Measurements from ENCODE around the gene GJA9.

The GJA9 gene

GRCh38 chr1:38873027-38873969, 8.1 kb downstream of the GJA9 start, which contains the start of gene MYCBP:
TSS of gene MYCBP (minus strand) at chr1:38873348. CDS start at chr1:38873305, 43 bp downstream.
- in situ Hi-C loops (cut with HindIII; ENCODE audit: low pct_ligation_motif_present, low sequenced_read_pairs) = no loop called here
- TF ChIP-seq, protein P1, sequence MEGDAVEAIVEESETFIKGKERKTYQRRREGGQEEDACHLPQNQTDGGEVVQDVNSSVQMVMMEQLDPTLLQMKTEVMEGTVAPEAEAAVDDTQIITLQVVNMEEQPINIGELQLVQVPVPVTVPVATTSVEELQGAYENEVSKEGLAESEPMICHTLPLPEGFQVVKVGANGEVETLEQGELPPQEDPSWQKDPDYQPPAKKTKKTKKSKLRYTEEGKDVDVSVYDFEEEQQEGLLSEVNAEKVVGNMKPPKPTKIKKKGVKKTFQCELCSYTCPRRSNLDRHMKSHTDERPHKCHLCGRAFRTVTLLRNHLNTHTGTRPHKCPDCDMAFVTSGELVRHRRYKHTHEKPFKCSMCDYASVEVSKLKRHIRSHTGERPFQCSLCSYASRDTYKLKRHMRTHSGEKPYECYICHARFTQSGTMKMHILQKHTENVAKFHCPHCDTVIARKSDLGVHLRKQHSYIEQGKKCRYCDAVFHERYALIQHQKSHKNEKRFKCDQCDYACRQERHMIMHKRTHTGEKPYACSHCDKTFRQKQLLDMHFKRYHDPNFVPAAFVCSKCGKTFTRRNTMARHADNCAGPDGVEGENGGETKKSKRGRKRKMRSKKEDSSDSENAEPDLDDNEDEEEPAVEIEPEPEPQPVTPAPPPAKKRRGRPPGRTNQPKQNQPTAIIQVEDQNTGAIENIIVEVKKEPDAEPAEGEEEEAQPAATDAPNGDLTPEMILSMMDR (IDR thresholded peaks at IDR 0.05; ENCODE audit: low read depth, low read length, missing control alignments) = peak; percentile 16
- H3K27ac ChIP-seq = peak within 1 kb of the TSS; percentile 4
- DNase-seq = peak; percentile 94
- H3K36me3 ChIP-seq (replicated peaks) = no peaks in the 10 kb centered on the region
- no peaks in the 10 kb centered on the region for H3K27me3 ChIP-seq (replicated peaks)
- peak within 1 kb of the TSS; percentile 89 for H3K4me3 ChIP-seq (ENCODE audit: low read depth, low read length)

- Histone ChIP-seq H3K27me3 (replicated peaks) (no peaks in the 10 kb centered on the region), H3K27ac (no peak overlapping the region), H3K36me3 (replicated peaks) (no peaks in the 10 kb centered on the region), H3K4me3 (ENCODE audit: low read depth, low read length) (peak overlapping the region; percentile 89)
- TF ChIP-seq, protein P1 (IDR thresholded peaks at IDR 0.05; ENCODE audit: low read depth, low read length, missing control alignments) = no peak
- DNase-seq = no peak
- in situ Hi-C loops (cut with HindIII; ENCODE audit: low pct_ligation_motif_present, low sequenced_read_pairs) = no loop called here
These were observed 8.9 kb downstream of the GJA9 start for GRCh38 chr1:38872401-38873026.

DNA sequence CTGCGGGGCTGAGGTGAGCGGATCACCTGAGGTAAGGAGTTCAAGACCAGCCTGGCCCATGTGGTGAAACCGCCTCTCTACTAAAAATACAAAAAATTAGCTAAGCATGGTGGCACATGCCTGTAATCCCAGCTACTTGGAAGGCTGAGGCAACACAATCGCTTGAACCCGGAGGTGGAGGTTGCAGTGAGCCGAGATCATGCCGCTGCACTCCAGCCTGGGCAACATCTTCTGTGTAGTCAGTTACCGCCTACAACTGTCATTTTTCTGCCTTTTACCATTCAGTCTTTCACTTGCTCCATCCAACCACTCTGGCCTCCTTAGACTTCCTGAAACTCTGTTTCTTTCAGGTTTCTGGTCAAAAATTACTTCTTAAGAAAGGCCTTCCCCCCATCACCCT, 10.4 kb downstream of the GJA9 start:
- Histone ChIP-seq H3K27me3 (replicated peaks) (no peaks in the 10 kb centered on the region), H3K36me3 (replicated peaks) (peaks cover 2% of the 10 kb centered on the region), H3K27ac (no peak overlapping the region), H3K4me3 (ENCODE audit: low read depth, low read length) (no peak overlapping the region)
- TF ChIP-seq, protein P1 (IDR thresholded peaks at IDR 0.05; ENCODE audit: low read depth, low read length, missing control alignments) = no peak
- no peak for DNase-seq
- in situ Hi-C loops (cut with HindIII; ENCODE audit: low pct_ligation_motif_present, low sequenced_read_pairs) = no loop called here

- in situ Hi-C loops (cut with HindIII; ENCODE audit: low pct_ligation_motif_present, low sequenced_read_pairs) = no loop called here
- H3K27me3 ChIP-seq (replicated peaks) = no peaks in the 10 kb centered on the region
- H3K27ac ChIP-seq = no peak overlapping the region
- H3K4me3 ChIP-seq (ENCODE audit: low read depth, low read length) = no peak overlapping the region
- DNase-seq = no peak
- H3K36me3 ChIP-seq (replicated peaks) = peaks cover 2% of the 10 kb centered on the region
- TF ChIP-seq, protein P1 (IDR thresholded peaks at IDR 0.05; ENCODE audit: low read depth, low read length, missing control alignments) = no peak
These were observed 14.2 kb downstream of the GJA9 start for GRCh38 chr1:38867208-38867607.

- Histone ChIP-seq H3K27ac (no peak overlapping the region), H3K27me3 (replicated peaks) (no peaks in the 10 kb centered on the region), H3K36me3 (replicated peaks) (peaks cover 2% of the 10 kb centered on the region), H3K4me3 (ENCODE audit: low read depth, low read length) (no peak overlapping the region)
- DNase-seq = no peak
- TF ChIP-seq, protein P1 (IDR thresholded peaks at IDR 0.05; ENCODE audit: low read depth, low read length, missing control alignments) = no peak
- in situ Hi-C loops (cut with HindIII; ENCODE audit: low pct_ligation_motif_present, low sequenced_read_pairs) = no loop called here
These were observed 16.2 kb downstream of the GJA9 start for GRCh38 chr1:38865112-38865715.

All from brain microvascular endothelial cell (primary cell).